ENCODE measurements around the gene CCR8. TPM values are rescaled to one million over a fixed set of nuclear protein-coding genes. Genes with fewer than 3 reads are reported as not detected.

The CCR8 gene
- total RNA-seq = not detected in 2 replicates

DNA sequence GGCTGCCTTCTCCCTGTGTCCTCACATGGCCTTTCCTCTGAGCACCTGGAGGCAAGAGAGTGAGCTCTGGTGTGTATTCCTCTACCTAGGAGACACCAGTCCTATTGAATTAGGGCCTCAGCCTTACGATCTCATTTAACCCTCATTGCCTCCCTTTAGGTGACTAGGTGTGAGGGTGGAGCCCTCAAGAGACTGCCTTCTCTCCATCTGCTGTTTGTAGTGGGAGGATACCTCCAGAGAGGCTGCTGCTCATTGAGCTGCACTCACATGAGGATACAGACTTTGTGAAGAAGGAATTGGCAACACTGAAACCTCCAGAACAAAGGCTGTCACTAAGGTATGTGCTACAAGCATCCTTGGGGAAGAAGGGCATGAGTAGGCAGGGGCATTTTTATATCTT is at the start of gene CCR8:
Gene CCR8 (plus strand): TSS at position 217 of the 400 bp plus-strand sequence. CDS start 2,623 bp downstream, outside the sequence.

DNA sequence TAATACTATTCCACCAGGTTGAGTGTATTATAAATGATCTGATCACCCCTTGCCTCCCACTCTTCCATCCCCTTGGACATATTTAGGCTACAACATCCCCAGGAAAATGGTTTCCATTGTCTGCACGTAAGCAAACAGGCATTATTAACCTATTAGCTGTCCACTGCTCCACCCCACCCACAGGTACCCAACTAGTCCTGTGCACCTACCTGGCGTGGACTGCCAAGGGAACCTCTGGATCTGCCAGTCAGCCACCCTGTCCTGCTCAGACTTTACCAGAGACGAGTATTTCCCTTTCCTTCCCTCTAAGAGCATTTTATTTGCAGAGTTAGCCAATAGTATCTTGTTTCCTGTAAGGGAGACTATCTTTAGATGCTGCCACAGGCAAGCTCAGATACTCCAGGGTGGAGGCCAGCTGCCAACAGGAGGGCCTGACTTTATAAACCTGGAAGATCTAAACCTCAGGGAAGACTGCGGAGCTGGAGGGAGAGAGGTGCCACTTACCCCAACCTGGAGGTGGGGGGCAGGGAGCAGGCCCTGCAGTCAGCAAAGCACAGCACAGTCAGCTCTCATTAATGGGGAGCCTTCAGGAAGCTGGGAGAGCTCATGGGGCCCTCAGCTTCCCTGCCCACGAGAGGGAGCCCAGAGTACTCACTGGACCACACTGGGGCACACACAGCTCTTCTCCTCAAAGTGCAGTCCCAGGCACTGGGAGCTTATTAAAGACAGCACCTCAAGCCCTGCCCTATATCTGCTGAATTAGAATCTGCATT is 49.6 kb upstream of the CCR8 start, which contains the start of gene CX3CR1:
Gene CX3CR1 (minus strand): TSS at position 292 of the 773 bp plus-strand sequence. CDS start 13,527 bp downstream, outside the sequence.

Other genes with a start within 250 kb of the CCR8 start
- 33.4 and 36.2 TPM in 2 replicates for gene GORASP1, start 222.1 kb upstream of the CCR8 start, total RNA-seq
- gene TTC21A, start 222.0 kb upstream of the CCR8 start, total RNA-seq = 0.93 and 2.5 TPM in 2 replicates
- gene CSRNP1, start 176.1 kb upstream of the CCR8 start, total RNA-seq = 4.4 and 11.0 TPM in 2 replicates
- gene XIRP1, start 137.1 kb upstream of the CCR8 start, total RNA-seq = 0.26 TPM in 1 of 2 replicates, not detected in the other
- gene CX3CR1, start 49.7 kb upstream of the CCR8 start, total RNA-seq = not detected in 2 replicates
- gene SLC25A38, start 53.7 kb downstream of the CCR8 start, total RNA-seq = 33.4 and 46.9 TPM in 2 replicates
- 2,557 and 3,027 TPM in 2 replicates for gene RPSA, start 77.0 kb downstream of the CCR8 start, total RNA-seq
- not detected in 2 replicates for gene MOBP, start 138.0 kb downstream of the CCR8 start, total RNA-seq